Measurements from ENCODE around the gene SLC28A3.

The SLC28A3 gene

GRCh38 chr9:84294241-84294950 lies 46.2 kb downstream of the SLC28A3 start:
- DNase-seq, result no peak

GRCh38 chr9:84293001-84293798 lies 47.4 kb downstream of the SLC28A3 start:
- DNase-seq, result peak; percentile 77

- no peak for DNase-seq
These were observed 55.2 kb downstream of the SLC28A3 start for GRCh38 chr9:84285381-84285780.

DNA sequence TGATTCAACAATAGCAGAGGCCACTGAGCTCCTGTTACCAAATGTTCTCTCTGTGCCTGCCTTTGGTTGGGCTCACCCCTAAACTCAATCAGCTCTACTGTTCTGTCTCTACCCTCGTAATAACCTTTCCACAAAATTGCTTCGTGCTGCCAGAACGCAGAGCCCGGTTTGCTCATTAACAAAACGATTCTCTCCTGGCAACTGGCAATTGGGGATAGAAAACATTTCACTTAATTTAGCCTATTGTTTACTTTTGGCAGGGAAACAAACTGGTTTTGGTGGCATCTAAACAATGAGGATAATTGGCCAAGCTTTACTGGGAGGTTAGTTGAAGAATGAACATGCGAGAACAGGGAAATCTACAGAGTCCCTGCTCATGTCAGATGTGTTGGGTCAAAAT lies 56.6 kb downstream of the SLC28A3 start:
- DNase-seq, result no peak

- no peak for DNase-seq
These were observed 62.4 kb downstream of the SLC28A3 start for GRCh38 chr9:84278130-84278529.

DNA sequence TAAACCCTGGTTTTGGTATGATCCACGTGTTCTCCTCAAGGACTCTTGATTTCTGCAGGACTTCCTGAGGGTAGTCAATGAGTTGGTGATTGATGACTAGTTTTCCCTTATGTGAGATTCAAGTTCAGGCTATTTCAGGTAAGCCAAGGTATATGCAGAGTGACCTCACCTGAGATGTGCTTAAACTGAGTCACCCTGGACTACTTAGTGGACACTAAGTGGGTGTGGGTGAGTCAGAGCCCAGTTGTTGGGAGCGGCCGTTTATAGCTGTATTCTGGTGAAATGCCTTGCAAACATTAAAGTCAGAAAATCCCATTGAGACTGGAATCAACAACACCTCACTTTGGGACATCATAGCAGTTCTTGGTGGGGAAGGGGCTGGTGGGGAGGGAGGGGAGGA lies 62.9 kb downstream of the SLC28A3 start:
- no peak for DNase-seq

GRCh38 chr9:84276741-84277140 lies 63.8 kb downstream of the SLC28A3 start:
- no peak for DNase-seq

GRCh38 chr9:84271921-84272556 lies 68.5 kb downstream of the SLC28A3 start:
- DNase-seq, result no peak

DNA sequence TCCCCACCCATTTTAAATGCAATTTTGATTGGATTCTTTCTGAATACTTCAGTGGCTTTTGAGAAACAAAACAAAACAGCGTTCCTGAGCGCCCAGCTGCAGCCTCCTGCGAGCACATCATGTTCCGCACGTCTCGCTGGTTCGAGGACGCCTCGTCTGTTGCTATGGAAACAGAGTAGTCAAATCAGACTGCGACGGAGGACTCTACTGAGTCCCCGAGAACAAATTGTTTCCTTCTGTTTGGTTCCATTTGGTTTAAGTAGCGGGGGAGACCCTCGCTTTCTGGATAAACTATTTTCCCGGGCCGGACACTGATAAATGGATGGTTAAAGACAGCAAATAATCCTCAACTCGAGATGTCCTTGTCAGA lies 69.0 kb downstream of the SLC28A3 start:
- no peak for DNase-seq

GRCh38 chr9:84270847-84271530 lies 69.6 kb downstream of the SLC28A3 start:
- no peak for DNase-seq

DNA sequence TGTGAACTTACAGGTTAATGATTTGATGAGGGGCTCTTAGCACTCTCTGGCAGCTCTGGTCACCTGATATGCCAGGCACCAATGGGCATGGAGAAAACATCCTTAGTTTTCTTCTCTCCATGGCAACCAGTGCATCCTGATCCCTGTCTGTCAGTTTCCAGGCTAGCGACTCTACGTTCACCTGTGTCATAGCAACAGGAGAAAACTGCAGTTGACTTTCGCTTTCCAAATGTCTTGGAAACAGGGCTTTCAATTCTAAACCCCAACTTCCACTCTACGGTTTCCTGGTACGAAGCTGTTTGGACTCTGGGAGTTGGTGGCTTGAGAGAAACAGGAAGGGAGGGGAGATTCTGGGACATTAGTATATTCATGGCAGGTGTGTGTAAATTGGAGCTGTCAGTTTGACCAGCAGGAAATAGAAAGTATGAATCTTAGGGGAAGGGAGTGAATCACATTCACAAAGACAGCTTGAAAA lies 74.4 kb downstream of the SLC28A3 start:
- peak; percentile 23 for DNase-seq

- DNase-seq, result no peak
These were observed 76.1 kb downstream of the SLC28A3 start for GRCh38 chr9:84264307-84265029.

- peak; percentile 49 for DNase-seq
These were observed 79.3 kb downstream of the SLC28A3 start for GRCh38 chr9:84261070-84261746.

DNA sequence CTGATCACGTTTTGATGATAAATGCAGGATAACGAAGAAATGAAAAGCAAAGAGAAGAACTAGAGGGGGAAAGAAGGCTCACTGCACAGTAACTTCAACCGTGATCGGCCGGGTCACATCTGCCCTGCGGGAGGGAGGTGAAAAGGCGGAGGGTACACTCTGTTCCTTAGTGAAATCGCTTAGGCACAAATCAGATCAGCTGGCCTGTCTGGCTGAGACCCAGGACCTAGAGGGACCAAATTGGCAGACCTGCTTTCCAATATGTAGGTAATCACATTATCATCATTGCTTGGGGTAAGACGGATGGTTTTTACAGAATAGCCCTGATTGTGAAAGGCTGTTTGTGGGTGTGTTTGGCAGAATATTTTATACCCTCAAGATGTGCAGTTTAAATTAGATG lies 82.2 kb downstream of the SLC28A3 start:
- DNase-seq, result no peak

- no peak for DNase-seq
These were observed 84.9 kb downstream of the SLC28A3 start for GRCh38 chr9:84255696-84256095.

- DNase-seq, result no peak
These were observed 85.6 kb downstream of the SLC28A3 start for GRCh38 chr9:84254972-84255371.

DNA sequence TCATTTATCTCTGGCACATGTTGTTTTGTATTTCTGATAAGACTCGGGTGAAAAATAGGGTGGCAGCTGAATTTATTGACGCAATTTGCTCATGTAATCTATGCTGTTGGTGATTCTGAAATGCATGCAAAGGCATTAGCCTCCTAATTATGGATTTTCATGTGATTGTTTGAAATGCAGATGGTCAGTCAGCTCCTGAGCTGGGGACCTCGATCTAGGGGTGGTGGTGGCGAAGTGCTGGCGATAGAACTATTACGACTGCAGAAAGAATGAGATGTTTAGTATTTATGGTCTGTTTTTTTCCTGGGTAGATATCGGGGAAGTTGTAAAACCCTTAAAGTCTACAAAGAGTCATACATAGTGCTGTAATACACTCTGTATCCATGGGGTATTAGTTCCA lies 88.6 kb downstream of the SLC28A3 start:
- DNase-seq, result no peak

DNA sequence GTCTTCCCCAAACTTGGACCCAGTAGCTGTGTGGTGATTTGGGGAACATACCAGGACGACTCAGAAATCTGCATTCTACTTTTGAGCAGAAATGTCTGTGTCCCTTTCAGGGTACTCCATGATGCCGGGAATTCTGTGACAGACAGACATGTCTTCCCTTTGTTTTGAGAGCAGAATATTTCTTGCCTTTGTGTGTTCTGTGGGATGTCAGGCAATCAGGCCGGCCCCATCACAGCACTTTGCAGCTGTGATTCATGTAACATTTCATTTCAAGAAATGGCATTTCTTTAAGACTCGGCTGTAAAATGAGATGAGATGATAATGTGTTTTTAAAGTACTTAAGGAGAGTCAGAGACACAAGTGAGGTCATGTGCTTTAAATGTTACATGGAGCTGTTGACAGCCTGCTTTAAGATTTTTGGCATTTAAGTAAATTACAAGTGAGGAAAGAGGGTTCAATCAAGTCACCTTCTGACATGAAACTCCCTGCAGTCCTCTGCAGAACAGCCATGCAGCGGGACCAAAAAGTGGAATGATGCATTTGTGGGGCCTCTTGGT lies 98.7 kb downstream of the SLC28A3 start:
- no peak for DNase-seq

DNA sequence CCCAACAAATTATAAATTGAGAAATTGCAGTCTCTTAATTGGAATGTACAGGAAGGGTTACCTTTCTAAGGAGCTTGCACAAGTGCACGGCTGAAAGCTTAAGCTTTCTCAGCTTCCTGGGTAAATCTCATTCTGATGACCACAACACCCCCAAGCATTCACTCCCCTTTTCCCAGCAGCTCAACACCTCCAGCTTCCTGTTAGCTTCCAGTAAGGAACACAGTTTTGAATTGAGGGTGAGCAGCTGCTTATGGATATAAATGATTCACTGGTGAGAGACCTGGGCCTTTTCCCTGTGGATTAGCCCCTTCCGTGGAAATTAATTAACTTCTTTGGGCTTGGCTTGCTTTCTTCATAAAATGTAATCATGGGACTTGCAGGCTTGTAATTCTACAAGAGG lies 101.2 kb downstream of the SLC28A3 start:
- no peak for DNase-seq

- DNase-seq, result peak; percentile 23
These were observed 101.9 kb downstream of the SLC28A3 start for GRCh38 chr9:84238652-84239051.

GRCh38 chr9:84235511-84235910 lies 105.0 kb downstream of the SLC28A3 start:
- no peak for DNase-seq

Measured in MV-4-11 (cell line).